GM12878 (cell line): Measurements from ENCODE around the gene FOXP1. TPM values are rescaled to one million over a fixed set of nuclear protein-coding genes. Genes with fewer than 3 reads are reported as not detected.

ENCODE experiments used
- ATAC-seq: fragments of 200-7000 bp; cut with Tn5 transposase; 3 replicates; pipeline ENCODE4 v1.9.1; 2020; ENCODE audit warnings: mild to moderate bottlenecking, moderate library complexity
- BruUV-seq: library from RNA; stranded (reverse); fragments of 400-500 nt; replicated peaks from 2 replicates; lab custom pipeline; 2021; lab: Mats Ljungman, UMichigan
- CTCF ChIA-PET: fragments of 300-600 bp; sonication (Branson Sonifier 250); formaldehyde crosslinking; extraction: SDS; loops from one replicate; lab custom pipeline; 2021; ENCODE audit warnings: inconsistent platforms; lab: Yijun Ruan, JAX
- POLR2A ChIA-PET: fragments of 350-600 bp; formaldehyde crosslinking; extraction: SDS; loops from one replicate; lab custom pipeline; 2021; ENCODE audit warnings: inconsistent platforms; lab: Charles Lee
- RAD21 ChIA-PET: fragments of 300-600 bp; sonication (Branson Sonifier 250); formaldehyde crosslinking; loops from one replicate; lab custom pipeline; 2023; ENCODE audit warnings: antibody characterized with exemption; ENCODE audit not compliant: unreplicated experiment; lab: Charles Lee
- SMC1A ChIA-PET: fragments of 300-600 bp; sonication (Branson Sonifier 250); formaldehyde crosslinking; loops from one replicate; lab custom pipeline; 2023; ENCODE audit not compliant: unreplicated experiment, uncharacterized antibody; lab: Charles Lee
- DNase-seq: peaks from one replicate; pipeline ENCODE4 v3.0.0-alpha.2; 2011; ENCODE audit warnings: low read depth, low spot score
- FAIRE-seq: peaks from 3 replicates; lab custom pipeline; 2011; peaks lifted over from hg19 to GRCh38; lab: Jason Lieb, UNC
- H2AFZ ChIP-seq: 2 replicates; pipeline ENCODE4 v1.6.0; 2011; ENCODE audit warnings: low read depth, low read length, control low read depth; ENCODE audit not compliant: control insufficient read depth
- H3K27ac ChIP-seq: 2 replicates; pipeline ENCODE4 v1.5.1; 2011; ENCODE audit warnings: control low read depth; ENCODE audit not compliant: control insufficient read depth, insufficient read depth
- H3K27me3 ChIP-seq, 2 experiments: replicated peaks in 1 of 2; 2 replicates each; pipeline versions ENCODE4 v1.6.0 to v1.6.1; 2011; ENCODE audit warnings: low read length in 1 of 2; ENCODE audit not compliant: control insufficient read depth in 2 of 2, insufficient read depth in 2 of 2
- H3K36me3 ChIP-seq, 2 experiments: 2 replicates each; pipeline ENCODE4 v1.5.1; 2011; ENCODE audit warnings: low read length in 1 of 2; ENCODE audit not compliant: control insufficient read depth in 2 of 2, insufficient read depth in 2 of 2
- H3K4me1 ChIP-seq: 2 replicates; pipeline ENCODE4 v1.6.1; 2011; ENCODE audit warnings: mild to moderate bottlenecking, low read length, moderate library complexity, mixed read lengths; ENCODE audit not compliant: control insufficient read depth, insufficient read depth
- H3K4me2 ChIP-seq: 2 replicates; pipeline ENCODE4 v1.6.0; 2011; ENCODE audit warnings: control low read depth; ENCODE audit not compliant: control insufficient read depth, insufficient read depth
- H3K4me3 ChIP-seq: fragments of 200-600 bp; sonication (generic); 2 replicates; pipeline ENCODE4 v1.5.1; 2016
- H3K79me2 ChIP-seq: 2 replicates; pipeline ENCODE4 v1.6.0; 2011; ENCODE audit warnings: low read length; ENCODE audit not compliant: control insufficient read depth, insufficient read depth
- H3K9ac ChIP-seq: 2 replicates; pipeline ENCODE4 v1.8.0; 2011; ENCODE audit warnings: low read length, control low read depth, mixed read lengths; ENCODE audit not compliant: control insufficient read depth, insufficient read depth
- H3K9me3 ChIP-seq: replicated peaks from 3 replicates; pipeline ENCODE4 v1.5.1; 2011; ENCODE audit warnings: mild to moderate bottlenecking, low read length; ENCODE audit not compliant: control insufficient read depth, insufficient read depth
- H4K20me1 ChIP-seq: 2 replicates; pipeline ENCODE4 v1.6.0; 2011; ENCODE audit not compliant: control insufficient read depth, insufficient read depth
- ASH2L ChIP-seq: fragments of 300-600, 200-600 bp; sonication (generic); IDR thresholded peaks from 2 replicates; pipeline ENCODE4 v1.6.1; 2017; ENCODE audit warnings: low read depth, mild to moderate bottlenecking, borderline replicate concordance
- CBFB ChIP-seq: IDR thresholded peaks from 2 replicates; pipeline ENCODE4 v1.6.1; 2016; ENCODE audit warnings: antibody characterized with exemption, low read depth
- HDGF ChIP-seq: fragments of 450-650 bp; IDR thresholded peaks from 2 replicates; pipeline ENCODE4 v1.6.1; 2016; ENCODE audit warnings: antibody characterized with exemption
- MTA3 ChIP-seq: IDR thresholded peaks from 2 replicates; pipeline ENCODE4 v1.6.1; 2012; ENCODE audit warnings: low read length, inconsistent platforms, borderline replicate concordance
- NR2C1 ChIP-seq: fragments of 450-650 bp; IDR thresholded peaks from 2 replicates; pipeline ENCODE4 v1.6.1; 2017; ENCODE audit warnings: antibody characterized with exemption, mild to moderate bottlenecking, moderate library complexity
- POU2F2 ChIP-seq: IDR thresholded peaks from 3 replicates; pipeline ENCODE4 v1.6.1; 2011; ENCODE audit warnings: low read depth, mild to moderate bottlenecking, low read length, borderline replicate concordance
- RCOR1 ChIP-seq: conservative IDR thresholded peaks from 2 replicates; pipeline ENCODE4 v1.6.1; 2012; ENCODE audit warnings: low read depth, low read length, improper control_type of control experiment
- SP1 ChIP-seq: IDR thresholded peaks from one replicate; pipeline ENCODE4 v1.6.1; 2011; ENCODE audit warnings: low read depth, low read length
- SREBF1 ChIP-seq: IDR thresholded peaks from 2 replicates; pipeline ENCODE4 v1.6.1; 2012; ENCODE audit warnings: mild to moderate bottlenecking, low read length
- STAT1 ChIP-seq: fragments of 450-650 bp; conservative IDR thresholded peaks from 2 replicates; pipeline ENCODE4 v1.6.1; 2014; ENCODE audit warnings: antibody characterized with exemption, mild to moderate bottlenecking
- SUPT20H ChIP-seq: IDR thresholded peaks from 2 replicates; pipeline ENCODE4 v1.6.1; 2011; ENCODE audit warnings: low read depth, mild to moderate bottlenecking, low read length, moderate library complexity, borderline replicate concordance; ENCODE audit not compliant: control insufficient read depth
- YBX1 ChIP-seq: fragments of 450-650 bp; IDR thresholded peaks from 2 replicates; pipeline ENCODE4 v1.6.1; 2016; ENCODE audit warnings: antibody characterized with exemption
- WGBS: methylation state at CpG from one replicate; pipeline ENCODE4 v1.1.6; 2016; ENCODE audit warnings: low lambda C conversion rate; ENCODE audit not compliant: insufficient replicate concordance, insufficient coverage; ENCODE audit errors: missing lambda C conversion rate; 5-methylcytosine and 5-hydroxymethylcytosine counted together
- in situ Hi-C: fragments of 300-500 bp; cut with MboI; formaldehyde crosslinking; loops from 9 replicates; pipeline ENCODE4 v1.14.3; 2018; ENCODE audit warnings: mixed read lengths
- intact Hi-C: fragments of 100-400 bp; cut with micrococcal nuclease; formaldehyde crosslinking; loops from one replicate; pipeline ENCODE4 v1.14.2; 2022; ENCODE audit not compliant: unreplicated experiment
- polyA plus RNA-seq, 11 experiments: library from polyadenylated mRNA; depleted of rRNA in 4 of 11; unstranded in 6 of 11; stranded (reverse) in 5 of 11; fragments of >200 nt; fragmentation: Nextera tagmentation in 4 of 11; fragmentation: Illumina TruSeq in 1 of 11; extraction: Ambion mirVana in 4 of 11; extraction: Trizol in 1 of 11; gene quantifications; 1 replicate in 1 of 11; 2 replicates in 10 of 11; pipeline versions ENCODE4 v1.2.1 to v1.2.3, GENCODE V29; 2011 to 2016; ENCODE audit warnings: inconsistent platforms in 2 of 11, missing spikeins in 2 of 11, low read depth in 1 of 11
- total RNA-seq, 4 experiments: library from RNA; depleted of rRNA in 3 of 4; stranded (reverse); fragments of >200 nt in 3 of 4; fragmentation: Illumina TruSeq in 1 of 4; extraction: Trizol in 1 of 4; gene quantifications; 2 replicates each; pipeline versions ENCODE4 v1.2.1 to v1.2.3, GENCODE V29; 2013 to 2021
- TF ChIP-seq, protein P1 (sequence below): IDR thresholded peaks from 2 replicates; pipeline ENCODE4 v1.6.1; 2011; ENCODE audit warnings: low read depth, low read length, improper control_type of control experiment, borderline replicate concordance
- TF ChIP-seq, protein P2 (sequence below): IDR thresholded peaks from 2 replicates; pipeline ENCODE4 v1.6.1; 2011; ENCODE audit warnings: borderline replicate concordance, low read depth, mild to moderate bottlenecking, moderate library complexity, mixed read lengths, low read length; ENCODE audit not compliant: insufficient read depth; ENCODE audit errors: extremely low read length
- TF ChIP-seq, protein P3 (sequence below): IDR thresholded peaks from 2 replicates; pipeline ENCODE4 v1.6.1; 2011; ENCODE audit warnings: mild to moderate bottlenecking, low read depth, low read length, moderate library complexity; ENCODE audit not compliant: insufficient replicate concordance
- TF ChIP-seq, protein P4 (sequence below): IDR thresholded peaks from 2 replicates; pipeline ENCODE4 v1.6.1; 2012; ENCODE audit warnings: low read depth, low read length, improper control_type of control experiment

Gene FOXP1
- total and polyA plus RNA-seq, 10 of the 15 experiments (the other 5 are each of a cell fraction or from before 2014, with no cell fraction given), result 0.05 to 1.6 (median 0.20) TPM; not detected in 1

DNA sequence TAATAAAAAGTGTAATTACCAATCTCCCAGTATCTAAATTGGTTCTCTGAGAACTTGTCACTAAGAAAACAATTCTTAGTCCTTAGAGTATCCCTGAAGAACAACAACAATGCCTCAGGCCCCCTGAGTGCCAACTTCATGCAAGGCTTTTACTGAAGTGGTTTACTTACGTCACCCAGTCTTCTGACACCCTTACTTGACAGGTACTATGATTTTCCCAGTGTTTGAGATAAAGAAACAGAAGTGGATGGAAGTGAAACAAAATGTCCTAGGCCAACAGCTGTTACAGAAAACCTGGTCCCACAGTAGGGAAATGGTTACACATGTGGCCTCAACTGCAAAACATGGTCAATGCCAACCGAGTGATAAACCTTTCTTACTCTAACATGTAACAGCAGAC is 331.1 kb downstream of the FOXP1 start:
- ChIA-PET SMC1A (no interaction called here), RAD21 (no interaction called here), CTCF (no interaction called here)
- in situ Hi-C loops, result no loop called here
- Histone ChIP-seq H4K20me1 (no peaks in the 10 kb centered on the region), H3K4me3 (no peak overlapping the region), H3K27ac (no peak overlapping the region), H3K4me1 (no peaks in the 10 kb centered on the region)
- ATAC-seq (no peak), FAIRE-seq (no peak), DNase-seq (no peak)
- TF ChIP-seq, protein P1, sequence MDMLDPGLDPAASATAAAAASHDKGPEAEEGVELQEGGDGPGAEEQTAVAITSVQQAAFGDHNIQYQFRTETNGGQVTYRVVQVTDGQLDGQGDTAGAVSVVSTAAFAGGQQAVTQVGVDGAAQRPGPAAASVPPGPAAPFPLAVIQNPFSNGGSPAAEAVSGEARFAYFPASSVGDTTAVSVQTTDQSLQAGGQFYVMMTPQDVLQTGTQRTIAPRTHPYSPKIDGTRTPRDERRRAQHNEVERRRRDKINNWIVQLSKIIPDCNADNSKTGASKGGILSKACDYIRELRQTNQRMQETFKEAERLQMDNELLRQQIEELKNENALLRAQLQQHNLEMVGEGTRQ, result no peak
- TF ChIP-seq NR2C1, result no peak
- TF ChIP-seq HDGF, result no peak
- TF ChIP-seq ASH2L, result no peak
- no peak for TF ChIP-seq SREBF1
- TF ChIP-seq, protein P2, sequence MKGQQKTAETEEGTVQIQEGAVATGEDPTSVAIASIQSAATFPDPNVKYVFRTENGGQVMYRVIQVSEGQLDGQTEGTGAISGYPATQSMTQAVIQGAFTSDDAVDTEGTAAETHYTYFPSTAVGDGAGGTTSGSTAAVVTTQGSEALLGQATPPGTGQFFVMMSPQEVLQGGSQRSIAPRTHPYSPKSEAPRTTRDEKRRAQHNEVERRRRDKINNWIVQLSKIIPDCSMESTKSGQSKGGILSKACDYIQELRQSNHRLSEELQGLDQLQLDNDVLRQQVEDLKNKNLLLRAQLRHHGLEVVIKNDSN, result no peak
- TF ChIP-seq, protein P3, sequence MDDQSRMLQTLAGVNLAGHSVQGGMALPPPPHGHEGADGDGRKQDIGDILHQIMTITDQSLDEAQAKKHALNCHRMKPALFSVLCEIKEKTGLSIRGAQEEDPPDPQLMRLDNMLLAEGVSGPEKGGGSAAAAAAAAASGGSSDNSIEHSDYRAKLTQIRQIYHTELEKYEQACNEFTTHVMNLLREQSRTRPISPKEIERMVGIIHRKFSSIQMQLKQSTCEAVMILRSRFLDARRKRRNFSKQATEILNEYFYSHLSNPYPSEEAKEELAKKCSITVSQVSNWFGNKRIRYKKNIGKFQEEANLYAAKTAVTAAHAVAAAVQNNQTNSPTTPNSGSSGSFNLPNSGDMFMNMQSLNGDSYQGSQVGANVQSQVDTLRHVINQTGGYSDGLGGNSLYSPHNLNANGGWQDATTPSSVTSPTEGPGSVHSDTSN, result no peak
- TF ChIP-seq YBX1, result no peak
- TF ChIP-seq SUPT20H, result no peak
- TF ChIP-seq MTA3, result no peak
- TF ChIP-seq, protein P4, sequence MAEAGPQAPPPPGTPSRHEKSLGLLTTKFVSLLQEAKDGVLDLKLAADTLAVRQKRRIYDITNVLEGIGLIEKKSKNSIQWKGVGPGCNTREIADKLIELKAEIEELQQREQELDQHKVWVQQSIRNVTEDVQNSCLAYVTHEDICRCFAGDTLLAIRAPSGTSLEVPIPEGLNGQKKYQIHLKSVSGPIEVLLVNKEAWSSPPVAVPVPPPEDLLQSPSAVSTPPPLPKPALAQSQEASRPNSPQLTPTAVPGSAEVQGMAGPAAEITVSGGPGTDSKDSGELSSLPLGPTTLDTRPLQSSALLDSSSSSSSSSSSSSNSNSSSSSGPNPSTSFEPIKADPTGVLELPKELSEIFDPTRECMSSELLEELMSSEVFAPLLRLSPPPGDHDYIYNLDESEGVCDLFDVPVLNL, result no peak
- TF ChIP-seq CBFB, result no peak
- TF ChIP-seq RCOR1, result no peak
- no peak for TF ChIP-seq SP1
- no peak for TF ChIP-seq POU2F2
- no peak for TF ChIP-seq STAT1
- TF ChIP-seq, all 136 proteins: peak for 0
- H3K36me3 ChIP-seq, result no peaks in the 10 kb centered on the region
- no peaks in the 10 kb centered on the region for H3K9me3 ChIP-seq
- H3K79me2 ChIP-seq, result no peaks in the 10 kb centered on the region
- H3K27me3 ChIP-seq, result no peaks in the 10 kb centered on the region; a peak in 1 of 4 replicates
- BruUV-seq, result no TSS peak
- POLR2A ChIA-PET, result no interaction called here
- WGBS, result 0% methylated on average over 2 of the region's 2 CpGs
- no peak overlapping the region for H3K9ac ChIP-seq
- H2AFZ ChIP-seq, result no peak overlapping the region
- intact Hi-C loops, result no loop called here
- H3K4me2 ChIP-seq, result no peak overlapping the region
